OCI-LY7 (cell line): Measurements from ENCODE around the gene SMAD4. TPM values are rescaled to one million over a fixed set of nuclear protein-coding genes. Genes with fewer than 3 reads are reported as not detected.
A peak's percentile ranks its signal among the peaks of the same experiment; 100 is the strongest.

Source experiments
- BruUV-seq: library from RNA; stranded (reverse); fragments of 400-500 nt; replicated peaks from 2 replicates; lab custom pipeline; 2021; lab: Mats Ljungman, UMichigan
- CTCF ChIA-PET: fragments of 300-600 bp; sonication (Branson Sonifier 250); formaldehyde crosslinking; loops from one replicate; lab custom pipeline; 2022; ENCODE audit warnings: antibody characterized with exemption; ENCODE audit not compliant: unreplicated experiment; lab: Charles Lee
- POLR2A ChIA-PET: fragments of 300-600 bp; sonication (Branson Sonifier 250); formaldehyde crosslinking; loops from one replicate; lab custom pipeline; 2022; ENCODE audit warnings: antibody characterized with exemption; lab: Charles Lee
- DNase-seq: peaks from one replicate; pipeline ENCODE4 v3.0.0-alpha.2; 2015; ENCODE audit warnings: low spot score
- H2AFZ ChIP-seq: fragments of 200-600 bp; sonication (generic), shearing (Covaris generic); 2 replicates; pipeline ENCODE4 v1.6.1; 2014; ENCODE audit warnings: mild to moderate bottlenecking, antibody characterized with exemption, low read length, moderate library complexity
- H3K27ac ChIP-seq: fragments of 200-600 bp; sonication (generic); 2 replicates; pipeline ENCODE4 v1.5.1; 2014; ENCODE audit warnings: mixed run types, low read depth, mild to moderate bottlenecking, moderate library complexity, low read length, inconsistent platforms; ENCODE audit not compliant: poor library complexity, severe bottlenecking
- H3K36me3 ChIP-seq: fragments of 200-600 bp; sonication (generic); 2 replicates; pipeline ENCODE4 v1.6.1; 2014; ENCODE audit warnings: mild to moderate bottlenecking, antibody characterized with exemption, low read length, moderate library complexity, mixed read lengths; ENCODE audit not compliant: insufficient read depth
- H3K4me1 ChIP-seq: fragments of 200-600 bp; sonication (generic); 2 replicates; pipeline ENCODE4 v1.5.1; 2014; ENCODE audit warnings: mild to moderate bottlenecking, low read length; ENCODE audit not compliant: insufficient read depth, poor library complexity, severe bottlenecking
- H3K4me2 ChIP-seq: fragments of 200-600 bp; sonication (generic); 2 replicates; pipeline ENCODE4 v1.6.1; 2014; ENCODE audit warnings: mild to moderate bottlenecking, low read length
- H3K4me3 ChIP-seq: fragments of 200-600 bp; sonication (generic); 2 replicates; pipeline ENCODE4 v1.5.1; 2014; ENCODE audit warnings: mild to moderate bottlenecking, low read depth, low read length; ENCODE audit not compliant: poor library complexity, severe bottlenecking
- H3K79me2 ChIP-seq: fragments of 200-600 bp; sonication (generic); 2 replicates; pipeline ENCODE4 v1.6.1; 2016; ENCODE audit warnings: low read depth, mild to moderate bottlenecking, low read length, moderate library complexity, mixed read lengths; ENCODE audit not compliant: insufficient read depth
- H3K9me2 ChIP-seq: fragments of 200-600 bp; sonication (generic); 2 replicates; pipeline ENCODE4 v1.6.1; 2016; ENCODE audit warnings: mild to moderate bottlenecking, low read length, mixed read lengths; ENCODE audit not compliant: insufficient read depth
- H3K9me3 ChIP-seq: fragments of 200-600 bp; sonication (generic); 2 replicates; pipeline ENCODE4 v1.6.1; 2014; ENCODE audit warnings: mild to moderate bottlenecking, mixed run types, low read length, mixed read lengths
- H4K20me1 ChIP-seq: fragments of 200-600 bp; sonication (generic); 2 replicates; pipeline ENCODE4 v1.6.1; 2014; ENCODE audit warnings: mild to moderate bottlenecking, antibody characterized with exemption, low read length, moderate library complexity, mixed read lengths; ENCODE audit not compliant: insufficient read depth
- EZH2phosphoT487 ChIP-seq: fragments of 200-600 bp; sonication (generic); IDR thresholded peaks from 2 replicates; pipeline ENCODE4 v1.6.1; 2018; ENCODE audit warnings: low read depth, borderline replicate concordance, mild to moderate bottlenecking, mixed run types, antibody characterized with exemption, low read length, moderate library complexity, mixed read lengths
- intact Hi-C: fragments of 100-400 bp; cut with micrococcal nuclease; formaldehyde crosslinking; loops from one replicate; pipeline ENCODE4 v1.10.0; 2022; ENCODE audit not compliant: unreplicated experiment
- total RNA-seq, 2 experiments: library from RNA; depleted of rRNA in 1 of 2; stranded (reverse); fragments of >200 nt in 1 of 2; shearing (Covaris generic) in 1 of 2; gene quantifications; 2 replicates each; pipeline ENCODE4 v1.2.3, GENCODE V29; 2014 to 2022
- TF ChIP-seq, protein P1 (sequence below): fragments of 200-600 bp; sonication (generic); conservative IDR thresholded peaks from 2 replicates; pipeline ENCODE4 v1.5.1; 2014; ENCODE audit warnings: mild to moderate bottlenecking, antibody characterized with exemption, low read length, moderate library complexity, mixed read lengths

The SMAD4 gene
- total RNA-seq, 2 experiments from 2014 or later = 44.7 to 47.6 TPM

GRCh38 chr18:51107598-51108305 lies 77.7 kb downstream of the SMAD4 start:
- ChIA-PET CTCF (interaction anchor here (0.8 kb wide), 1 partner anchor 289 kb away, joined by 4 read pairs; no protein-coding TSS in a partner anchor), POLR2A (interaction anchor here (0.6 kb wide), 1 partner anchor 28 kb away, joined by 3 read pairs; no protein-coding TSS in a partner anchor)
- no peaks in the 10 kb centered on the region for H3K36me3 ChIP-seq
- no peak overlapping the region for H3K27ac ChIP-seq
- no peak for DNase-seq
- H3K9me3 ChIP-seq = no peaks in the 10 kb centered on the region
- intact Hi-C loops = no loop called here
- H2AFZ ChIP-seq = peak overlapping the region; percentile 61; the same call in 1 of the 2 replicates
- peaks cover 9% of the 10 kb centered on the region for H3K4me1 ChIP-seq
- no peaks in the 10 kb centered on the region for H3K9me2 ChIP-seq
- no peaks in the 10 kb centered on the region for H4K20me1 ChIP-seq
- H3K4me2 ChIP-seq = 0 out of 2 replicates have a peak overlapping the region, but pooled peaks have one; percentile 4
- no peak overlapping the region for H3K4me3 ChIP-seq
- no TSS peak for BruUV-seq
- no peaks in the 10 kb centered on the region for H3K79me2 ChIP-seq
- no peak for TF ChIP-seq EZH2phosphoT487
- TF ChIP-seq, protein P1, sequence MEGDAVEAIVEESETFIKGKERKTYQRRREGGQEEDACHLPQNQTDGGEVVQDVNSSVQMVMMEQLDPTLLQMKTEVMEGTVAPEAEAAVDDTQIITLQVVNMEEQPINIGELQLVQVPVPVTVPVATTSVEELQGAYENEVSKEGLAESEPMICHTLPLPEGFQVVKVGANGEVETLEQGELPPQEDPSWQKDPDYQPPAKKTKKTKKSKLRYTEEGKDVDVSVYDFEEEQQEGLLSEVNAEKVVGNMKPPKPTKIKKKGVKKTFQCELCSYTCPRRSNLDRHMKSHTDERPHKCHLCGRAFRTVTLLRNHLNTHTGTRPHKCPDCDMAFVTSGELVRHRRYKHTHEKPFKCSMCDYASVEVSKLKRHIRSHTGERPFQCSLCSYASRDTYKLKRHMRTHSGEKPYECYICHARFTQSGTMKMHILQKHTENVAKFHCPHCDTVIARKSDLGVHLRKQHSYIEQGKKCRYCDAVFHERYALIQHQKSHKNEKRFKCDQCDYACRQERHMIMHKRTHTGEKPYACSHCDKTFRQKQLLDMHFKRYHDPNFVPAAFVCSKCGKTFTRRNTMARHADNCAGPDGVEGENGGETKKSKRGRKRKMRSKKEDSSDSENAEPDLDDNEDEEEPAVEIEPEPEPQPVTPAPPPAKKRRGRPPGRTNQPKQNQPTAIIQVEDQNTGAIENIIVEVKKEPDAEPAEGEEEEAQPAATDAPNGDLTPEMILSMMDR = no peak

DNA sequence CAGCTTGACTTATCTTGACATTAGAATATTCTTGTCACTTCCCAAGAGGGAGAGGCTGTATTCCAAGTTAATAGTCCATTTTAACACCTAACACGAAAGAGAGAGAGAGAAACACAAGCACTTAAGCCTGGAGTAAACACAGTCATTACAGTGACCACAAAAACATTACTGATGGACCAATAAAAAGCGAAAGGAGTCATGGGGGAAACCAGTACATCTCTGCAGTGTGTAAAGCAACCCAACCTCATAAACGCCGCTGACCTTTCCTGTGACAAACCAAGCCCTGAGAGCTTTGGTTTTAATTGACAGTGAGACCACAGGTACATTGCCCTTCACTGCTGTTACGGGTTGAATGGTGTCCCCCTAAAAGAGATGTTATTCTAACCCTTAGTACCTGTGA lies 78.3 kb downstream of the SMAD4 start:
- Histone ChIP-seq H3K4me1 (peaks cover 9% of the 10 kb centered on the region), H3K27ac (no peak overlapping the region), H3K79me2 (no peaks in the 10 kb centered on the region), H3K9me3 (no peaks in the 10 kb centered on the region), H3K4me3 (no peak overlapping the region), H3K36me3 (no peaks in the 10 kb centered on the region), H3K9me2 (no peaks in the 10 kb centered on the region), H2AFZ (no peak overlapping the region), H3K4me2 (no peak overlapping the region), H4K20me1 (no peaks in the 10 kb centered on the region)
- intact Hi-C loops = no loop called here
- ChIA-PET POLR2A (interaction anchor here (0.6 kb wide), 1 partner anchor 27 kb away, joined by 3 read pairs; no protein-coding TSS in a partner anchor), CTCF (interaction anchor here (0.6 to 0.8 kb wide), 2 partner anchors 26 to 289 kb away, joined by 3 to 4 read pairs; no protein-coding TSS in a partner anchor)
- no peak for TF ChIP-seq EZH2phosphoT487
- TF ChIP-seq, protein P1 = no peak
- no peak for DNase-seq
- no TSS peak for BruUV-seq
